Endothelial cell of umbilical vein (primary cell): Measurements from ENCODE around the gene EML1. TPM values are rescaled to one million over a fixed set of nuclear protein-coding genes. Genes with fewer than 3 reads are reported as not detected.

Source experiments
- BruUV-seq: library from RNA; stranded (reverse); fragments of 400-500 nt; replicated peaks from 2 replicates; lab custom pipeline; 2021; lab: Mats Ljungman, UMichigan
- CTCF ChIA-PET: fragments of 300-600, 350-600 bp; sonication (Branson Sonifier 250); formaldehyde crosslinking; loops from one replicate; lab custom pipeline; 2021; ENCODE audit warnings: antibody characterized with exemption, inconsistent platforms; lab: Charles Lee
- POLR2A ChIA-PET: fragments of 300-600, 350-600 bp; sonication (Branson Sonifier 250); formaldehyde crosslinking; loops from one replicate; lab custom pipeline; 2021; ENCODE audit warnings: antibody characterized with exemption, inconsistent platforms; lab: Charles Lee
- DNase-seq: peaks from one replicate; pipeline ENCODE4 v3.0.0-alpha.2; 2011; ENCODE audit warnings: low read depth, low spot score
- FAIRE-seq: peaks from 2 replicates; lab custom pipeline; 2011; peaks lifted over from hg19 to GRCh38; lab: Jason Lieb, UNC
- H2AFZ ChIP-seq: 2 replicates; pipeline ENCODE4 v1.6.0; 2012; ENCODE audit warnings: low read depth, low read length, control low read depth, inconsistent platforms
- H3K27ac ChIP-seq: 2 replicates; pipeline ENCODE4 v1.5.1; 2011; ENCODE audit warnings: low read depth, mild to moderate bottlenecking, control low read depth, low read length, moderate library complexity; ENCODE audit not compliant: insufficient read depth
- H3K27me3 ChIP-seq, 2 experiments: 2 replicates each; pipeline versions ENCODE4 v1.6.0 to v1.6.1; 2011; ENCODE audit warnings: low read length in 2 of 2, mixed read lengths in 1 of 2; ENCODE audit not compliant: control insufficient read depth in 2 of 2, insufficient read depth in 2 of 2
- H3K36me3 ChIP-seq, 2 experiments: 2 replicates in 1 of 2; 3 replicates in 1 of 2; pipeline ENCODE4 v1.5.1; 2011; ENCODE audit warnings: low read length in 2 of 2, mild to moderate bottlenecking in 1 of 2, moderate library complexity in 1 of 2; ENCODE audit not compliant: control insufficient read depth in 2 of 2, insufficient read depth in 2 of 2; ENCODE audit errors: extremely low read depth in 1 of 2
- H3K4me1 ChIP-seq: 3 replicates; pipeline ENCODE4 v1.5.1; 2011; ENCODE audit warnings: mild to moderate bottlenecking, low read length; ENCODE audit not compliant: control insufficient read depth, insufficient read depth; ENCODE audit errors: extremely low read depth
- H3K4me2 ChIP-seq: 2 replicates; pipeline ENCODE4 v1.6.1; 2011; ENCODE audit warnings: low read length, control low read depth, mixed read lengths; ENCODE audit not compliant: insufficient read depth
- H3K4me3 ChIP-seq, 3 experiments: fragments of 200-600 bp in 1 of 3; sonication (generic), shearing (Covaris generic) in 1 of 3; replicated peaks in 1 of 3; 2 replicates each; pipeline ENCODE4 v1.5.1; 2011 to 2016; ENCODE audit warnings: control low read depth in 3 of 3, low read length in 3 of 3, mild to moderate bottlenecking in 2 of 3, inconsistent platforms in 1 of 3, low read depth in 1 of 3, moderate library complexity in 1 of 3; ENCODE audit not compliant: insufficient read depth in 1 of 3
- H3K79me2 ChIP-seq: 2 replicates; pipeline ENCODE4 v1.6.0; 2012; ENCODE audit warnings: low read length, inconsistent platforms; ENCODE audit not compliant: control insufficient read depth, insufficient read depth
- H3K9ac ChIP-seq: replicated peaks from 2 replicates; pipeline ENCODE3; 2011; ENCODE audit warnings: low read length, control low read depth; ENCODE audit not compliant: insufficient read depth; ENCODE audit errors: extremely low read depth
- H3K9me1 ChIP-seq: replicated peaks from 3 replicates; pipeline ENCODE4 v1.6.0; 2011; ENCODE audit warnings: mild to moderate bottlenecking, low read length; ENCODE audit not compliant: control insufficient read depth, insufficient read depth; ENCODE audit errors: extremely low read depth
- H3K9me3 ChIP-seq: replicated peaks from 2 replicates; pipeline ENCODE4 v1.5.1; 2012; ENCODE audit warnings: low read length, inconsistent platforms; ENCODE audit not compliant: control insufficient read depth, insufficient read depth
- H4K20me1 ChIP-seq: replicated peaks from 2 replicates; pipeline ENCODE3; 2011; ENCODE audit warnings: mild to moderate bottlenecking, low read length; ENCODE audit not compliant: control insufficient read depth, insufficient read depth; ENCODE audit errors: extremely low read depth
- CTCF ChIP-seq, 2 donors: IDR thresholded peaks; 1 replicate in 1 of 2; 2 replicates in 1 of 2; pipeline ENCODE4 v1.5.1; 2011; ENCODE audit warnings: low read length in 2 of 2, mild to moderate bottlenecking in 2 of 2, moderate library complexity in 2 of 2, control low read depth in 1 of 2, inconsistent platforms in 1 of 2, low read depth in 1 of 2; ENCODE audit not compliant: insufficient read depth in 1 of 2; ENCODE audit errors: extremely low read depth in 1 of 2
- EZH2 ChIP-seq: IDR thresholded peaks from 2 replicates; pipeline ENCODE4 v1.6.1; 2012; ENCODE audit warnings: borderline replicate concordance, low read depth, mild to moderate bottlenecking, moderate library complexity, low read length, inconsistent platforms; ENCODE audit not compliant: severe bottlenecking
- FOS ChIP-seq: IDR thresholded peaks from 2 replicates; pipeline ENCODE4 v1.6.1; 2011; ENCODE audit warnings: mild to moderate bottlenecking, low read length, moderate library complexity, borderline replicate concordance; ENCODE audit not compliant: insufficient read depth
- GATA2 ChIP-seq: IDR thresholded peaks from 2 replicates; pipeline ENCODE4 v1.7.0; 2011; ENCODE audit warnings: low read depth, mild to moderate bottlenecking, moderate library complexity, mixed read lengths, low read length; ENCODE audit not compliant: insufficient read length, insufficient read depth
- JUN ChIP-seq: IDR thresholded peaks from 2 replicates; pipeline ENCODE4 v1.6.1; 2011; ENCODE audit warnings: borderline replicate concordance, low read depth; ENCODE audit not compliant: insufficient read length, insufficient read depth
- MYC ChIP-seq: IDR thresholded peaks from one replicate; pipeline ENCODE4 v1.6.1; 2011; ENCODE audit warnings: mild to moderate bottlenecking, low read depth, low read length
- POLR2A ChIP-seq: IDR thresholded peaks from 2 replicates; pipeline ENCODE4 v1.6.1; 2012; ENCODE audit warnings: low read depth, mild to moderate bottlenecking, control low read depth, low read length
- POLR2AphosphoS5 ChIP-seq: IDR thresholded peaks from 2 replicates; pipeline ENCODE4 v1.6.1; 2012; ENCODE audit warnings: low read depth, mild to moderate bottlenecking, control low read depth, low read length, moderate library complexity; ENCODE audit not compliant: insufficient read depth
- dilution Hi-C: fragments of 300-500 bp; cut with MboI; formaldehyde crosslinking; loops from one replicate; pipeline ENCODE4 v1.15.0; 2019; ENCODE audit warnings: low sequenced_read_pairs; ENCODE audit not compliant: extremely low pct_ligation_motif_present
- intact Hi-C: fragments of 100-400 bp; cut with micrococcal nuclease; formaldehyde crosslinking; loops from one replicate; pipeline ENCODE4 v1.10.0; 2022
- polyA plus RNA-seq, 4 experiments: library from polyadenylated mRNA; depleted of rRNA in 3 of 4; stranded (reverse) in 3 of 4; unstranded in 1 of 4; fragments of >200 nt; gene quantifications; 2 replicates each; pipeline versions ENCODE4 v1.2.1 to v1.2.3, GENCODE V29; 2011 to 2012; ENCODE audit warnings: missing spikeins in 1 of 4
- total RNA-seq: library from RNA; stranded (reverse); gene quantifications from 2 replicates; pipeline ENCODE4 v1.2.3, GENCODE V29; 2021
- TF ChIP-seq, protein P1 (sequence below): IDR thresholded peaks from 2 replicates; pipeline ENCODE4 v1.6.1; 2011; ENCODE audit not compliant: insufficient read depth, insufficient read length

The EML1 gene
- total and polyA plus RNA-seq, 2 donors (not counting 3 experiments of a cell fraction or from before 2014, with no cell fraction given) = 22.9 to 33.0 TPM

DNA sequence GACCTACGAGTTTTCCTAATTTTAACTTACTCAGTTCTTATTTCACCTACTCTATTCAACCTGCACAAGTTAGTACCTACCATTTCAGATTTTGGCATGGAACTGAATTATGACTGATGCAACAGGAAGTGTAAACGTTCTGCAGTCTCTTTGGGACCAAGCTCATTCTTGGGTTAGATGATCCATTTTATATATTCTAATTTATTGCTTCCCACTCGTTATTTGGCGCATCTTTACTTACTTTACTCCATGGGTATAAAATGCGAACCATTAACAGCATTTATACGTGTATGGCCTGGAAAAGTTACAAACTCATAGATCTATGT is 1.0 kb upstream of the EML1 start:
- Histone ChIP-seq H3K9me3 (no peaks in the 10 kb centered on the region), H3K4me3 (no peak overlapping the region), H3K27me3 (no peaks in the 10 kb centered on the region), H3K79me2 (peaks cover 19% of the 10 kb centered on the region), H3K4me1 (peaks cover 20% of the 10 kb centered on the region), H3K36me3 (no peaks in the 10 kb centered on the region), H4K20me1 (no peaks in the 10 kb centered on the region), H2AFZ (no peak overlapping the region), H3K9ac (no peak overlapping the region), H3K4me2 (peak overlapping the region; percentile 58), H3K9me1 (no peaks in the 10 kb centered on the region), H3K27ac (no peak overlapping the region)
- peak; percentile 5 for DNase-seq
- dilution Hi-C loops (no loop called here), intact Hi-C loops (loop anchor here (2.0 to 5.0 kb wide), 2 partner anchors 35 to 95 kb away; no protein-coding TSS in a partner anchor)
- FAIRE-seq = no peak
- POLR2A ChIA-PET = interaction anchor here (0.7 to 1.2 kb wide), 2 partner anchors 90 to 311 kb away, joined by 3 read pairs; partner anchors contain the start of genes CCNK and SETD3
- CTCF ChIA-PET = interaction anchor here (0.6 to 4.0 kb wide), 8 partner anchors 14 to 92 kb away, joined by 3 to 35 read pairs (median 10); no protein-coding TSS in a partner anchor
- TF ChIP-seq JUN (no peak), POLR2AphosphoS5 (no peak), MYC (no peak), EZH2 (no peak), FOS (no peak), POLR2A (no peak), CTCF (IDR thresholded peaks at IDR 0.05; ENCODE audit: extremely low read depth in 1 of 2, insufficient read depth in 1 of 2, low read depth in 1 of 2, low read length in 2 of 2) (no peak), GATA2 (no peak)
- TF ChIP-seq, protein P1, sequence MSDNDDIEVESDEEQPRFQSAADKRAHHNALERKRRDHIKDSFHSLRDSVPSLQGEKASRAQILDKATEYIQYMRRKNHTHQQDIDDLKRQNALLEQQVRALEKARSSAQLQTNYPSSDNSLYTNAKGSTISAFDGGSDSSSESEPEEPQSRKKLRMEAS = no peak
- BruUV-seq = no TSS peak
